ENCODE measurements around the gene GIGYF1.
"Not testable (repeated sequence)": the region's sequence is repeated elsewhere in the genome, so short reads cannot be mapped to it uniquely, and the experiment has no call there.

Gene GIGYF1

GRCh38 chr7:100708395-100708794 is 14.3 kb upstream of the GIGYF1 start:
- DNase-seq = no peak

- no peak for DNase-seq
Measured at GRCh38 chr7:100706672-100707311, 12.7 kb upstream of the GIGYF1 start.

- DNase-seq = peak; percentile 99
Measured at GRCh38 chr7:100705753-100706671, 12.0 kb upstream of the GIGYF1 start, which contains the start of gene POP7. Gene POP7, plus strand, starts transcription at chr7:100706121. Its CDS starts 710 bp downstream, at chr7:100706831.

- peak; percentile 80 for DNase-seq
Measured at GRCh38 chr7:100705320-100705752, 11.3 kb upstream of the GIGYF1 start.

DNA sequence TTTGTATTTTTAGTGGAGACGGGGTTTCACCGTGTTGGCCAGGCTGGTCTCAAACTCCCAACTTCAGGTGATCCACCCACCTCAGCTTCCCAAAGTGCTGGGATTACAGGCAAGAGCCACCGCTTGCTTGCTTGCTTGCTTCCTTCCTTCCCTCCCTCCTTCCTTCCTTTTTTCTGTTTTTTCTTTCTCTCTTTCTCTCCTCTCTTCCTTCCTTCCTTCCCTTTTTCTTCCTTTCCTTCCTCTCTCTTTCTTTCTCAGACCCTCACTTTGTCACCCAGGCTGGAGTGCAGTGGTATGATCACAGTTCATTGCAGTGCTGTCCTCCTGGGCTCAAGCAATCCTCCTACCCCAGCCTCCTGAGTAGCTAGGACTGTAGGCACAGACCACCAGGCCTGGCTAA is 7.0 kb upstream of the GIGYF1 start:
- DNase-seq = not testable (repeated sequence)

DNA sequence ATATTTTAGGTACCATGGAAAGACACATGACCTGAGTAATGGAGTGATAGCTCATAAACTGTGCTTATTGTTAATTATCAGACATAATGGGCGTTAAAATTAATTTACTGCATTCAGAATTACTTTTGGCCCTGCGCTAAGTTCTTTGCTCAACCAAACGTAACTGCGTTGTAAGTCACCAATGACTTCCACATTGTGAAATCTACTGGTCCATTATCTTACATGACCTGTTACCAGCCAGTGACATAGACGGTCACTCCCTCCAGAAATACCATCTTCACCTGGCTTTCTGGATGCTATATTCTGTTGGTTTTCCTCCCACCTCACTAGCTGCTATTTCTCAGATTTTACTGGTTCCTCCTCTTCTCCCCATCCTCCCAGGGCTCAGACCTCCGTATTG is 5.0 kb upstream of the GIGYF1 start:
- DNase-seq = no peak

DNA sequence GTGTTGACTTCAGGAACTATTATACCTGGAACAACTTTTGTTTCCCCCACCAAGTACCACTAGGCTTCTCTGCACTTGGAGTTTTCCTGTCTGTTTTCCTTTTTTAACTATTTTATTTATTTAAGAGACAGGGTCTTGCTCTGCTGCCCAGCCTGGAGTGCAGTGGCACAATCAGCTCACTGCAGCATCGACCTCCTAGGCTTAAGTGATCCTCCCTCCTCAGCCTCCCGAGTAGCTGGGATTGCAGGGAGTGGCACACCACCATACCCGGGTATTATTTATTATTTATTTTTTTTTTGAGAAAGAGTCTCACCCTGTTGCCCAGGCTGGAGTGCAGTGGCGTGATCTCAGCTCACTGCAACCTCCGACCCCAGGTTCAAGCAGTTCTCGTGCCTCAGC is 2.1 kb upstream of the GIGYF1 start:
- no peak for DNase-seq

GRCh38 chr7:100693312-100694097 is 545 bp downstream of the GIGYF1 start:
- no peak for DNase-seq

GRCh38 chr7:100692578-100692961 is 1.5 kb downstream of the GIGYF1 start:
- no peak for DNase-seq

- DNase-seq = peak; percentile 88
Measured at GRCh38 chr7:100691676-100692577, 2.1 kb downstream of the GIGYF1 start.

DNA sequence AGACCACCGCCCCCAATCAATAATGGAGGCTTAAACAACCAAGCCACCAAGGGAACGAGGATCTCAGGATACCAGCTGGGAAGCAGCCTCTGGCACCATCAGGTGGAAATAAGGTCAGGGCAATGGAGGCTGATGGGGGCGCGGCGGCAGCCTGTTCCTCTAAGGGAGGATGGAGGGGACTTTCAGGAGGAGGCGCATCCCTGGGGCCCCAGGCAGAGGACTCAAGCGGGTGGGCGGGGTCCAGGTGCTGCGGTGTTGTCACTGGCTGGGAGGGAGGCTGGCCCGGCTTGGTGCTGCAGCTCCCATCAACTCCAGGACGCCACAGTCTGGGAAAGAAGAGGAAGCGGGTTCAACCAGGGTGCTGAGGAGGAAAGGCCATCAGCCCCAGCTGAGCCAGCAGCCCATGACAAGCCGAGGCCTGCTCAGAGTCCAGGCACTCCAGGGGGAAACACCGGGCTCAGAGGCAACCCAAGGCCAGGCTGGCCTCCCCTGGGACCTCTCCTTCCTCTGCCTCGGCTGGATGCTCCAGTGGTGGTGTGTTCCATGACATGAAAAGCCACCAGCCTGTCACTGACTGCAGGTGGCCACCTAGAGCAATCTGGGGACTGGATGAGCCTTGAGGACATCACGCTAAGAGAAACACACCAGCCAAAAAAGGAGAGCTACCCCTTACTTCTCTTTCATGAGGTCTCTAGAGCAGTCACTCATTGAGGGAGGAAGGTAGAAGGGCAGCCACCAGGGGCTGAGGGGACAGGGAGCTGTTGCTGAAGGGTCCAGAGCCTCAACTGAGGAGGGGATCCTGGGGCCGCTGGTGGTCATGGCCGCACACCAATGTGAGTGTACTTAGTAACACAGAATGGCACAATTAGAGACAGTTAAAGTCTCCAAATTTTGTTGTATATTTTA is 4.6 kb downstream of the GIGYF1 start:
- DNase-seq = no peak

GRCh38 chr7:100688326-100688860 is 5.7 kb downstream of the GIGYF1 start:
- DNase-seq = no peak

GRCh38 chr7:100687751-100688300 is 6.2 kb downstream of the GIGYF1 start:
- no peak for DNase-seq

DNA sequence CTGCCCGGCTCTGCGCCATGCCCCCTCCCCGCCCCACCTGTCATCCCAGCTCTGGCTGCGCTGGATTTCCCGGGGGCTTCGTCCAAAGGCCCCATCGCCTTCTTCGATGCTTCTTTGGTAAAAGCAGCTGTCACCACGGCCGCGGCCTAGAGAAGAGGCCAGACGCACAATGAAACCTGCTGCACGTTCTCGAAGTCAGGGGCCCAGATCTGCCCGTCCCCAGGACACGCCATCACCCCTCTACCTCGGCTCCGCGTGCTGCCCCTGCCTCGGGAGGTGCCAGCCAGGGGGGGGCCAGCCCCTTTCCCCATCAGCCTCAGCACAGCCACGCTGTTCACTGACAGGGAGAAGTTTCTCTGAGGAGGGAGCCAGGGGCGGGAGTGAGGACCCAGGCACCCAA is 6.8 kb downstream of the GIGYF1 start:
- DNase-seq = no peak

- no peak for DNase-seq
Measured at GRCh38 chr7:100686822-100687211, 7.2 kb downstream of the GIGYF1 start.

DNA sequence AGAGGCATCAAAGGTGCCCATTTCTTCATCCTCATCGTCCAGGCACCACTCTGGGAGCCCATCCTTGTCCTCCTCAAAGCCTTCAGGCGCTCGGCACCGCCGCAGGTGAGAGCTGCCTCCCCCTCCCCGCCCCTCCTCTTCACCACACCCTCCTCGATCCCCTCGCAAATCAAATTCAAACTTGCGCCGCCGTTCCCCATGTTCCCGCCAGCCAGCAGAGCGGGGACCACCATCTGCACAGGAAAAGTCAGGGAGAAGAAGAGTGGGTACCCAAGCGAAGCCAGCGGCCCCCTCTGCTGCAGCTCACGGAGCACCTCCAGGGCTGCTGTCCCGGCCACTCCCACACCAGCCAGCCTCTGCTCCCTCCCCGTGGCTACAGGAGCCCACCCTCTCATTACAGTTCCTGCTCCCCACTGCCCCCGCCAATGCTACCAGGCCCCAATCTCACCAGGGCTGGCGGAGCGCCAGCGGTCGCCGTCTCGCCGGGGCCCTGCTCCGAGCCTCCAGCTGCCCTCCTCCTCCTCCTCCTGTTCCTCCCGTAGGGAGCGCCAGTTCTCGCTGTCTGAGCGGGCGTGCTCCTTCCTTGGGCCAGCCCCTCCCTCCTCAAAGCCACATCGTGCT is 7.7 kb downstream of the GIGYF1 start:
- DNase-seq = no peak

- DNase-seq = no peak
Measured at GRCh38 chr7:100685631-100686145, 8.4 kb downstream of the GIGYF1 start.

GRCh38 chr7:100685049-100685605 is 8.9 kb downstream of the GIGYF1 start:
- no peak for DNase-seq

- DNase-seq = no peak
Measured at GRCh38 chr7:100684534-100685042, 9.5 kb downstream of the GIGYF1 start.
